AG04450 (cell line): ENCODE measurements around the gene PRKAG1. TPM values are rescaled to one million over a fixed set of nuclear protein-coding genes. Genes with fewer than 3 reads are reported as not detected.

Source experiments
- CTCF ChIA-PET: fragments of 300-600, 350-600 bp; formaldehyde crosslinking; extraction: SDS; loops from one replicate; lab custom pipeline; 2022; ENCODE audit warnings: antibody characterized with exemption, inconsistent platforms; lab: Charles Lee
- POLR2A ChIA-PET: fragments of 350-600 bp; formaldehyde crosslinking; extraction: SDS; loops from one replicate; lab custom pipeline; 2021; ENCODE audit warnings: antibody characterized with exemption, inconsistent platforms; lab: Yijun Ruan, JAX
- DNase-seq: peaks from one replicate; pipeline ENCODE4 v3.0.0-alpha.2; 2011; ENCODE audit warnings: low read depth, low spot score
- H3K27ac ChIP-seq: one replicate; pipeline ENCODE4 v1.5.1; 2012; ENCODE audit warnings: low read depth, low read length, control low read depth
- H3K27me3 ChIP-seq: one replicate; pipeline ENCODE4 v1.6.0; 2012; ENCODE audit warnings: low read length; ENCODE audit not compliant: control insufficient read depth, insufficient read depth
- H3K4me3 ChIP-seq: 2 replicates; pipeline ENCODE4 v1.5.1; 2011; ENCODE audit warnings: mild to moderate bottlenecking, low read depth, low read length, control low read depth
- H3K9me3 ChIP-seq: 2 replicates; pipeline ENCODE4 v1.5.1; 2012; ENCODE audit warnings: low read length; ENCODE audit not compliant: control insufficient read depth, insufficient read depth
- polyA plus RNA-seq: library from polyadenylated mRNA; depleted of rRNA; stranded (reverse); fragments of >200 nt; gene quantifications from 2 replicates; pipeline ENCODE4 v1.2.3, GENCODE V29; 2011
- TF ChIP-seq, protein P1 (sequence below): IDR thresholded peaks from 2 replicates; pipeline ENCODE4 v1.5.1; 2011; ENCODE audit warnings: low read depth, low read length, control low read depth, inconsistent platforms

The PRKAG1 gene
- polyA plus RNA-seq, 1 experiment, result 130 TPM

- H3K4me3 ChIP-seq, result no peak overlapping the region
- CTCF ChIA-PET, result no interaction called here
- no peaks in the 10 kb centered on the region for H3K27me3 ChIP-seq
- TF ChIP-seq, protein P1, sequence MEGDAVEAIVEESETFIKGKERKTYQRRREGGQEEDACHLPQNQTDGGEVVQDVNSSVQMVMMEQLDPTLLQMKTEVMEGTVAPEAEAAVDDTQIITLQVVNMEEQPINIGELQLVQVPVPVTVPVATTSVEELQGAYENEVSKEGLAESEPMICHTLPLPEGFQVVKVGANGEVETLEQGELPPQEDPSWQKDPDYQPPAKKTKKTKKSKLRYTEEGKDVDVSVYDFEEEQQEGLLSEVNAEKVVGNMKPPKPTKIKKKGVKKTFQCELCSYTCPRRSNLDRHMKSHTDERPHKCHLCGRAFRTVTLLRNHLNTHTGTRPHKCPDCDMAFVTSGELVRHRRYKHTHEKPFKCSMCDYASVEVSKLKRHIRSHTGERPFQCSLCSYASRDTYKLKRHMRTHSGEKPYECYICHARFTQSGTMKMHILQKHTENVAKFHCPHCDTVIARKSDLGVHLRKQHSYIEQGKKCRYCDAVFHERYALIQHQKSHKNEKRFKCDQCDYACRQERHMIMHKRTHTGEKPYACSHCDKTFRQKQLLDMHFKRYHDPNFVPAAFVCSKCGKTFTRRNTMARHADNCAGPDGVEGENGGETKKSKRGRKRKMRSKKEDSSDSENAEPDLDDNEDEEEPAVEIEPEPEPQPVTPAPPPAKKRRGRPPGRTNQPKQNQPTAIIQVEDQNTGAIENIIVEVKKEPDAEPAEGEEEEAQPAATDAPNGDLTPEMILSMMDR, result no peak
- no peak overlapping the region for H3K27ac ChIP-seq
- H3K9me3 ChIP-seq, result no peaks in the 10 kb centered on the region
- DNase-seq, result no peak
- POLR2A ChIA-PET, result no interaction called here
These were observed 19.3 kb upstream of the PRKAG1 start for GRCh38 chr12:49037947-49038237.

- Histone ChIP-seq H3K4me3 (no peak overlapping the region), H3K27ac (no peak overlapping the region), H3K9me3 (no peaks in the 10 kb centered on the region), H3K27me3 (no peaks in the 10 kb centered on the region)
- POLR2A ChIA-PET, result interaction anchor here (0.6 to 1.0 kb wide), 2 partner anchors 18 to 110 kb away, joined by 3 to 16 read pairs; no protein-coding TSS in a partner anchor
- CTCF ChIA-PET, result interaction anchor here (1.3 kb wide), 1 partner anchor 51 kb away, joined by 3 read pairs; no protein-coding TSS in a partner anchor
- TF ChIP-seq, protein P1, result no peak
- no peak for DNase-seq
These were observed 18.8 kb upstream of the PRKAG1 start for GRCh38 chr12:49037111-49037946.

DNA sequence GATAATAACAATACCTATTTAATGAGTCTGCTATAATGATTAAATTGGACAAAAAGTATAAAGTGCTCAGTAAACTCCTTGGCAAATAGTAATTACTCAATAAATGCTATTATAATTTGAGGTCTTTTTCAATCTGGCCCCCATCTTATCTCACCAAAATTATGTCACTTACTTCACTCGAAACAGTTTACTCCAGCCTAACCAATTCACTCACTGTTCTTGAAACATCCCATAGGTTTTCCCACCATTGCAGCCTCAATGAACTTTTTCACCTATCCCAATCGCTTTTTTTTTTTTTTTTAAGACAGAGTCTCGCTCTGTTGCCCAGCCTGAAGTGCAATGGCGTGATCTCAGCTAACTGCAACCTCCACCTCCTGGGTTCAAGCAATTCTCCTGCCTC lies 17.5 kb upstream of the PRKAG1 start:
- CTCF ChIA-PET, result interaction anchor here (1.3 kb wide), 1 partner anchor 52 kb away, joined by 3 read pairs; no protein-coding TSS in a partner anchor

DNA sequence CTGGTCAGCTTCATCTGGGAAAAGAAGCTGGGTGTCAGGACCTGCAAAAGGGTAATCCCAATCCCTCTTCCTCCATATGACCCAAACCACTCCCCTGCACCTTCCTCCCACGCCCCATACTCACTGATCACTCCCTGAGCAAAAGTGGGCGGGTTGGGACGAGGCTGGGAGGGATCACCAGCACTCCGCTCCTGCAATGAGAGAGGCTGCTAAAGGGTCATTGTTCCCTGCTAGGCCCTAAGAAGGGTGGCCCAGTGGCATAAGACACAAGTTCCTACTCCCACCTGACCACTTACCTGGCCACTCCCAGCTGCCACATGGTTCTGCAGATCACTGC lies 15.7 kb upstream of the PRKAG1 start:
- TF ChIP-seq, protein P1, result no peak
- H3K4me3 ChIP-seq, result no peak overlapping the region
- no peak for DNase-seq
- no peaks in the 10 kb centered on the region for H3K27me3 ChIP-seq
- CTCF ChIA-PET, result no interaction called here
- no peaks in the 10 kb centered on the region; the same call in 1 of the 2 replicates for H3K9me3 ChIP-seq
- H3K27ac ChIP-seq, result no peak overlapping the region
- POLR2A ChIA-PET, result interaction anchor here (0.6 kb wide), 1 partner anchor 31 kb away, joined by 4 read pairs; no protein-coding TSS in a partner anchor

More for the DNA sequence above, 17.5 kb upstream of the PRKAG1 start:
- no peak overlapping the region for H3K4me3 ChIP-seq
- no peaks in the 10 kb centered on the region for H3K27me3 ChIP-seq
- TF ChIP-seq, protein P1, result no peak
- H3K9me3 ChIP-seq, result no peaks in the 10 kb centered on the region; the same call in 1 of the 2 replicates
- POLR2A ChIA-PET, result interaction anchor here (0.6 to 0.7 kb wide), 2 partner anchors 12 to 196 kb away, joined by 3 to 6 read pairs; no protein-coding TSS in a partner anchor
- no peak overlapping the region for H3K27ac ChIP-seq
- DNase-seq, result no peak
